GM21423 (cell line): ENCODE measurements around the gene C16orf95.
"Not testable (repeated sequence)": the region's sequence is repeated elsewhere in the genome, so short reads cannot be mapped to it uniquely, and the experiment has no call there.

ENCODE experiments used
- ATAC-seq: cut with Tn5 transposase; IDR thresholded peaks from one replicate; pipeline ENCODE4 v1.9.1; 2021; ENCODE audit warnings: mild to moderate bottlenecking, moderate library complexity; ENCODE audit not compliant: unreplicated experiment

The C16orf95 gene

DNA sequence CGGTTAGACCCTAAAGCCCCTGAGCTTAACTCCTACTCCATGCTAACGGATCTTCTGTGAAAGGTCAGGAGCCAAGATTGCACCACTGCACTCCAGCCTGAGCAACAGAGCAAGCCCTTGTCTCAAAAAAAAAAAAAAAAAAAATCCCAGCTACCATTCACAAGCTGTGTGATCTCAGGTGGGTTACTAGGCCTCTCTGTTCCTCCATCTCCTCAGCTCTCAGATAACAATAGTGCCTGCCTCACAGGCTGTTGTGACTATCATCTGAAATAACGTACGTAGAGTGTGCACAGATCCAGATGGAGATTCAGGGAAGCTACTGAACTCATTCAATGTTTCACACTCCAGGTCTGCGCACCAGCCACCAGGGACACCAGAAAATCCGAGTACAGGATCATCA lies 57.8 kb downstream of the C16orf95 start:
- no peak for ATAC-seq

DNA sequence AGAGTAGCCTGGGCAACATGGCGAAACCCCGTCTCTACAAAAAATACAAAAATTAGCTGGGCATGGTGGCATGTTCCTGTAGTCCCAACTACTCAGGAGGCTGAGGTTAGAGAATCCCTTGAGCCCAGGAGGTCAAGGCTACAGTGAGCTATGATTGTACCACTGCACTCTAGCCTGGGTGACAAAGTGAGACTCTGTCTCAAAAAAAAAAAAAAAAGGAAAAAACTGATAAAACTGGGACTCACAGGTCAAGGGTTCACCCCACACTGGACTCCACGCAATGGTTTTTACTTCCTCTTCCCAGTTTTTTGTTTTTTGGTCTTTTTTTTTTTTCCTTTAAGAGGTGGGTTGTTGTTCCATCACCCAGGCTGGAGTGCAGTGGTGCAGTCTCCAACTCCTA lies 58.5 kb downstream of the C16orf95 start:
- ATAC-seq: not testable (repeated sequence)

DNA sequence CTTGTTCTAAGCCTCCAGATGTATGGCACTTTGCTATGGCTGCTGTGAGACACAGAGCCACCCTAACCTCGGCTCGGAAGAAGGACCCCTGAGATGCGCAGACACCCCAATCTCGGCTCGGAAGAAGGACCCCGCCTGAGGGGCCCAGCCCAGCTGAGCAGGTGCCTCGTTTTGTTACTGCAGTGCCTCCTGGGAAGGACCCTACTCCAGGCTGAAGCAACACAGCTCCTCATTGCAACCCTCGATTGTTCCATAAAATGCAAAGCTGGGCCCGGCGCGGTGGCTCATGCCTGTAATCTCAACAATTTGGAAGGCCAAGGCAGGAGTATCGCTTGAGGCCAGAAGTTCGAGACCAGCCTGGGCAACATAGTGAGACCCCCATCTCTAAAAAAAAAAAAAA lies 61.3 kb downstream of the C16orf95 start:
- no peak for ATAC-seq

DNA sequence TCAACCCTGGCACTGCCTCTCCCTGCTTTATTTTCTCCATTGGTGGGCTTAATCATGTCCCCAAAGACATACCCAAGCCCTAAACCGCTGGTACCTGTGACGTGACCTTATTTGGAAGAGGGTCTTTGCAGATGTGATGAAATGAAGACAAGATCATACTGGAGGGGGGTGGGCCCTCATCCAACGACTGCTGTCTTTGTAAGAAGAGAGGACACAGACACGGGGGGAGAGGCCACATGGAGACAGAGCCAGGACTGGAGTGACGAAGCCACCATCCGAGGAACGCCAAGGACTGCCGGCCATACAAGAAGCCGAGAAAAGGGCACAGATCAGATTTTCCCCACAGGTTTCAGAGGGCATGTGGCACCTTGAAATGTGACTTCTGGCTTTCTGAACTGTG lies 62.5 kb downstream of the C16orf95 start:
- no peak for ATAC-seq

DNA sequence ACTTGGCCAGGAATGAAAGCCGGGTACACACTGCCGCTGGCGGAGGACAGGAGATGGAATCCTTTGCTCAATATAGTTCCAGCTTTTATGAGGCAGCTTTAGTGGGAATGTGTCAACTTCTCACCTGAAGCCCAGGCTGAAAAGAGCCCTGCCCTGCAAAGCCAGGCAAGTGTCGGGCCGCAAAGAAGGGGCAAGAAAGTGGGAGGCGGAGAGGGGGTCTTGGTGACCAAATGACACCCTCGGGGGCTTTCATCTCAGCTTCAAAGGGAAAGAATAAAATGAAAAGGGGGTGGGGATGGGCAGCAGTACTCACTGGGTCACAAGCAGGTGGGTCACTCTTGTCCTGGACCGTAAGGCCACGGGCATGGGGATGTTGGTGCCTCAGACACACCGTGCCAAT lies 62.9 kb downstream of the C16orf95 start:
- no peak for ATAC-seq

DNA sequence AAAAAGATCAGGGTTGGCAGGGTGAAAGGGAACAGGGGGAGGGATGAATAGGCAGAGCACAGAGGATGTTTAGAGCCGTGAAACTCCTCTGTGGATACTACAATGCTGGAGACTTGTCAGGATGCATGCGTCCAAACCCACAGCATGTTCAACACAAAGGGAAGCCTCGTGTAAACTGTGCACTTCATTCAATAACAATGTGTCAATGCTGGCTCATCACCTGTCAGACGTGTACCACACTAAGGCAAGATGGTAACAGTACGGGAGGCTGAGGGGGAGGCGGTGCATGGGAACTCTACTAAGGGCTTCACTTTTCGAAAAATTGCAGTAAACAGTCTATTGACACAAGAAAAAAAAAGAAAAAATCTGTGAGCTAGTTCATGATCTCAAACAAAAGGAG lies 63.7 kb downstream of the C16orf95 start:
- no peak for ATAC-seq
